ENCODE data around the gene NOL4L. TPM values are rescaled to one million over a fixed set of nuclear protein-coding genes. Genes with fewer than 3 reads are reported as not detected.

Gene NOL4L
- total RNA-seq, 1 experiment from 2014 or later, result 40.9 TPM

DNA sequence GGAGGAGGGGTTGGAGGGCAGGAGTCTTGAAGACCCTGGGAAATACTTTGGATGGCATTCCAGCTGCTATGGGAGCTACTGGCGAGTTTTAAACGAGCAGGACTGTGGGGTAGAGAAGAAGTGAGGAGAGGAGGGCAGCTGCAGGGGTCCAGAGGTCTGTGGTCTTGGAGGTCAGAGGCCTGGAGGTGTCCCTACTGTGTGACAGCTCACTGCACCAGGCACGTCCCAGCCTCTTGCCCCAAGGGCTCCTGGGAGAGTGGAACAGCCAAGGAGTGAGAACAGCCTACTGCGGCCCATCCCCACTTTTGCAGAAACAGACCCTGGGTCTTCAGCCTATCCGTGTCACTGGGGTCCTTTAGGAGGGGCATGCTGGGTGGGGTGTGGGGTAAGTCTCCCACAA is 2.9 kb upstream of the NOL4L start:
- no peaks in the 10 kb centered on the region for H3K36me3 ChIP-seq (ENCODE audit: low read depth)
- H3F3A ChIP-seq (ENCODE audit: insufficient read depth, low read depth), result peaks cover 18% of the 10 kb centered on the region; the same call in 1 of the 2 replicates
- no peaks in the 10 kb centered on the region for H3K79me2 ChIP-seq (ENCODE audit: low read depth)
- no peaks in the 10 kb centered on the region for H3K9me3 ChIP-seq (ENCODE audit: insufficient read depth, low read depth)
- no peak overlapping the region for H2AFZ ChIP-seq
- no TSS peak for BruUV-seq (replicated peaks)
- H3K27ac ChIP-seq, result no peak overlapping the region
- CTCF ChIA-PET, result no interaction called here
- no peak for TF ChIP-seq EZH2 (IDR thresholded peaks at IDR 0.05; ENCODE audit: low read depth)
- TF ChIP-seq, protein P1, sequence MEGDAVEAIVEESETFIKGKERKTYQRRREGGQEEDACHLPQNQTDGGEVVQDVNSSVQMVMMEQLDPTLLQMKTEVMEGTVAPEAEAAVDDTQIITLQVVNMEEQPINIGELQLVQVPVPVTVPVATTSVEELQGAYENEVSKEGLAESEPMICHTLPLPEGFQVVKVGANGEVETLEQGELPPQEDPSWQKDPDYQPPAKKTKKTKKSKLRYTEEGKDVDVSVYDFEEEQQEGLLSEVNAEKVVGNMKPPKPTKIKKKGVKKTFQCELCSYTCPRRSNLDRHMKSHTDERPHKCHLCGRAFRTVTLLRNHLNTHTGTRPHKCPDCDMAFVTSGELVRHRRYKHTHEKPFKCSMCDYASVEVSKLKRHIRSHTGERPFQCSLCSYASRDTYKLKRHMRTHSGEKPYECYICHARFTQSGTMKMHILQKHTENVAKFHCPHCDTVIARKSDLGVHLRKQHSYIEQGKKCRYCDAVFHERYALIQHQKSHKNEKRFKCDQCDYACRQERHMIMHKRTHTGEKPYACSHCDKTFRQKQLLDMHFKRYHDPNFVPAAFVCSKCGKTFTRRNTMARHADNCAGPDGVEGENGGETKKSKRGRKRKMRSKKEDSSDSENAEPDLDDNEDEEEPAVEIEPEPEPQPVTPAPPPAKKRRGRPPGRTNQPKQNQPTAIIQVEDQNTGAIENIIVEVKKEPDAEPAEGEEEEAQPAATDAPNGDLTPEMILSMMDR (conservative IDR thresholded peaks at IDR 0.05), result no peak
- H4K20me1 ChIP-seq (ENCODE audit: insufficient read depth), result no peaks in the 10 kb centered on the region
- POLR2A ChIA-PET (ENCODE audit: unreplicated experiment), result no interaction called here
- intact Hi-C loops (cut with micrococcal nuclease; ENCODE audit: unreplicated experiment), result no loop called here
- no peak overlapping the region for H3K4me2 ChIP-seq
- no peaks in the 10 kb centered on the region for H3K9me2 ChIP-seq (ENCODE audit: insufficient read depth)
- H3K27me3 ChIP-seq (ENCODE audit: insufficient read depth, low read depth), result no peaks in the 10 kb centered on the region
- DNase-seq, result no peak
- peaks cover 14% of the 10 kb centered on the region for H3K4me1 ChIP-seq (replicated peaks; ENCODE audit: insufficient read depth)
- no peak overlapping the region for H3K4me3 ChIP-seq

DNA sequence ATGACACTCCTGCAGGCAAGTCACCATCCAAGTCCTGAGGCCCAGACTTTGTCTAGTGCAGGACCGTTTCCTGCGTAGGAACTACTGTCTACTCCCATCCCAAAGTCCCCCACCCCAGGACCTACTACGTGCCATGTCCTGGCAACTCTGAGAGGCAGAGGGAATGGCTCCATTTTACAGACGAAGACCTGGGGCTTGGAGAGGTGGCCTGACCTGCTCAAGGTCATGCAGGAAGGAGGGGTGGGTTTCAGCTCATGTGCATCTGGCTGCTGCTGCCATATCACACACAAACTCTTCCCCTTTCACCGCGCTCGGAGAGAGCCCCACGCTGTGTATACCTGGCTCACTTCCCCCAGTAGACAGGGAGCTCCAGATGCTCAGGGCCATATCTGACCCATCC is 1.2 kb upstream of the NOL4L start:
- ChIA-PET POLR2A (ENCODE audit: unreplicated experiment) (interaction anchor here (0.7 kb wide), 1 partner anchor 49 kb away, joined by 3 read pairs; no protein-coding TSS in a partner anchor), CTCF (no interaction called here)
- Histone ChIP-seq H3F3A (ENCODE audit: insufficient read depth, low read depth) (peaks cover 17% of the 10 kb centered on the region; the same call in 1 of the 2 replicates), H3K4me3 (no peak overlapping the region), H3K4me1 (replicated peaks; ENCODE audit: insufficient read depth) (peaks cover 14% of the 10 kb centered on the region), H3K36me3 (ENCODE audit: low read depth) (no peaks in the 10 kb centered on the region), H3K79me2 (ENCODE audit: low read depth) (no peaks in the 10 kb centered on the region), H4K20me1 (ENCODE audit: insufficient read depth) (no peaks in the 10 kb centered on the region), H3K9me2 (ENCODE audit: insufficient read depth) (no peaks in the 10 kb centered on the region), H3K27ac (no peak overlapping the region), H3K4me2 (no peak overlapping the region), H3K27me3 (ENCODE audit: insufficient read depth, low read depth) (no peaks in the 10 kb centered on the region), H3K9me3 (ENCODE audit: insufficient read depth, low read depth) (no peaks in the 10 kb centered on the region), H2AFZ (no peak overlapping the region)
- TF ChIP-seq EZH2 (IDR thresholded peaks at IDR 0.05; ENCODE audit: low read depth), result no peak
- TF ChIP-seq, protein P1 (conservative IDR thresholded peaks at IDR 0.05), result no peak
- intact Hi-C loops (cut with micrococcal nuclease; ENCODE audit: unreplicated experiment), result no loop called here
- BruUV-seq (replicated peaks), result no TSS peak
- DNase-seq, result no peak

DNA sequence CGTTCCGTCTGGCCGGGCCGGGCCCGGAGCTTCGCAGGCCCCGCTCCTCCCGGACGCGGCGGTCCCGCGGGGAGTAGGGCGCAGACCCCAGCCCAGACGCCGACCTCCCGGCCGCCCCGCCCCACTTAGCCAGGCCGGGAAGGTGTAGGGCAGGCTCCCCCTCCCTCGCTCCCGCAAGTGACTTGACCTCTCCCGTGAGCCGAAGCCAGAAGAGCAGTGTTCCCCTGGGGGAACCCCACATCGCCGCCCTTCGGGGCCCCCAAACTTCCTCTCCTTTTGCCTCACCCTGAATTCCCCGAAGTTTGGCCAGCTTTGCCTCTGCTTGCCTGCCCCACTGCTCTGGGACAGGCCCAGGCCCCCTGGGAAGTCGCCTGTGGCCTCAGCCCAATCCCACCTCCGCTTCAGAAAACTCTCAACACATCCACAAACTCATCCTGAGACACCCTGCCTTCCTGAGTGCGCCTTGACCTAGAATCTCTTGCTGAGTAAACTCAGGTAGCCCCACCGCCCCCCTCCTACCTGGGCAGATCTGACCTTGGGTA is 524 bp upstream of the NOL4L start:
- ChIA-PET POLR2A (ENCODE audit: unreplicated experiment) (no interaction called here), CTCF (no interaction called here)
- Histone ChIP-seq H3K4me3 (peak overlapping the region; percentile 35; the same call in 1 of the 2 replicates), H3K9me2 (ENCODE audit: insufficient read depth) (no peaks in the 10 kb centered on the region), H3F3A (ENCODE audit: insufficient read depth, low read depth) (peaks cover 16% of the 10 kb centered on the region; the same call in 1 of the 2 replicates), H2AFZ (no peak overlapping the region), H3K27ac (no peak overlapping the region), H3K4me1 (replicated peaks; ENCODE audit: insufficient read depth) (peaks cover 14% of the 10 kb centered on the region), H3K36me3 (ENCODE audit: low read depth) (no peaks in the 10 kb centered on the region), H3K4me2 (peak overlapping the region; percentile 54; the same call in 1 of the 2 replicates), H3K9me3 (ENCODE audit: insufficient read depth, low read depth) (no peaks in the 10 kb centered on the region), H3K27me3 (ENCODE audit: insufficient read depth, low read depth) (no peaks in the 10 kb centered on the region), H3K79me2 (ENCODE audit: low read depth) (no peaks in the 10 kb centered on the region), H4K20me1 (ENCODE audit: insufficient read depth) (no peaks in the 10 kb centered on the region)
- BruUV-seq (replicated peaks), result no TSS peak
- DNase-seq, result no peak
- TF ChIP-seq EZH2 (IDR thresholded peaks at IDR 0.05; ENCODE audit: low read depth), result no peak
- TF ChIP-seq, protein P1 (conservative IDR thresholded peaks at IDR 0.05), result no peak
- intact Hi-C loops (cut with micrococcal nuclease; ENCODE audit: unreplicated experiment), result loop anchor here (2.0 kb wide), 1 partner anchor 49 kb away; no protein-coding TSS in a partner anchor
